Osteocyte (in vitro differentiated cells): ENCODE measurements around the gene TNS4. TPM values are rescaled to one million over a fixed set of nuclear protein-coding genes. Genes with fewer than 3 reads are reported as not detected.

Experiments used
- DNase-seq: peaks from one replicate; pipeline ENCODE4 v3.0.0; 2021; ENCODE audit warnings: mixed read lengths; ENCODE audit not compliant: unreplicated experiment; ENCODE audit errors: extremely low spot score
- H3K27ac Mint-ChIP-seq: one replicate; pipeline ENCODE4 v1.8.0; 2021; ENCODE audit warnings: mild to moderate bottlenecking, mixed read lengths; ENCODE audit not compliant: unreplicated experiment
- H3K27me3 Mint-ChIP-seq: one replicate; pipeline ENCODE4 v1.8.0; 2021; ENCODE audit warnings: mixed read lengths; ENCODE audit not compliant: unreplicated experiment
- H3K36me3 Mint-ChIP-seq: one replicate; pipeline ENCODE4 v1.8.0; 2021; ENCODE audit warnings: mixed read lengths; ENCODE audit not compliant: unreplicated experiment
- H3K4me1 Mint-ChIP-seq: one replicate; pipeline ENCODE4 v1.8.0; 2021; ENCODE audit warnings: mixed read lengths; ENCODE audit not compliant: unreplicated experiment
- H3K4me3 Mint-ChIP-seq: one replicate; pipeline ENCODE4 v1.8.0; 2021; ENCODE audit warnings: mild to moderate bottlenecking, moderate library complexity, mixed read lengths; ENCODE audit not compliant: unreplicated experiment
- H3K9me3 Mint-ChIP-seq: one replicate; pipeline ENCODE4 v1.8.0; 2021; ENCODE audit warnings: mixed read lengths; ENCODE audit not compliant: unreplicated experiment
- total RNA-seq: library from RNA; stranded (reverse); gene quantifications from 2 replicates; pipeline ENCODE4 v1.2.1, GENCODE V29; 2021
- TF ChIP-seq, protein P1 (sequence below): fragments of 200-600 bp; sonication (generic); IDR thresholded peaks from 2 replicates; pipeline ENCODE4 v1.5.0; 2021; ENCODE audit warnings: antibody characterized with exemption, mild to moderate bottlenecking, moderate library complexity

The TNS4 gene
- total RNA-seq, 1 donor from 2014 or later: 0.73 TPM

DNA sequence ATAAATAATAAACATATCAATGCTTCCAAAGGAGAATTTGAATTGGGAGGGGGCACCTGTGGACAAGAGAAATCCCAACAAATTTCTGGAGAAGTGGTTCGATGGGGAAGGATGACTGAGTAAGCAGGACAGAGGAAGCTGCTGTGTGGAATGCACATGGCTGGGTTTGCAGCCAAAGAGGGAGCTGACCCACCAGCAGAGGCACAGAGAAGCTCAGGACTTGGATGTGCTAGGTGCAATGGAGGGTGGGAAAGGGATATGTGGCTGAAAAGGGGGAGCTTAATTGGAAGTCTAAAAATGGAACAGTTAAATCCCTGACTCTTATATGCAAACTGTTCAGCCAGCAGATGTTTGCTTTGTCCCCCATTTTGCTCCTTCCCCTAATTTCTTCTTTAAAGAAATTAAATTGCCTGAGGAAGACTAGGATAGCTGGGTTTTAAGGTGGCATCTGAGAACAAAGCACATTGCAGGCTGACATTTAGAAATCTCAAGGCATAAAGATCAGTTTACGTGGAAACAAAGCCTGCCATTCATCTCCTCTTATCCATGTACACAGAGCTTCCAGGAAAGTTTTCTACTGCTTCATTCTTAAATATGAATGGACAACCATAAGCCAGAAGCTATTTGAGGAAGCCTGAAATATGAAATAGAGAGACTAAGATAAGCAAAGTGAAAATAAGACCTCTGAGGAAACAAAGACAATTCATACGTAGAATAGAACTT, 23.0 kb upstream of the TNS4 start:
- no peak overlapping the region for H3K4me3 Mint-ChIP-seq

DNA sequence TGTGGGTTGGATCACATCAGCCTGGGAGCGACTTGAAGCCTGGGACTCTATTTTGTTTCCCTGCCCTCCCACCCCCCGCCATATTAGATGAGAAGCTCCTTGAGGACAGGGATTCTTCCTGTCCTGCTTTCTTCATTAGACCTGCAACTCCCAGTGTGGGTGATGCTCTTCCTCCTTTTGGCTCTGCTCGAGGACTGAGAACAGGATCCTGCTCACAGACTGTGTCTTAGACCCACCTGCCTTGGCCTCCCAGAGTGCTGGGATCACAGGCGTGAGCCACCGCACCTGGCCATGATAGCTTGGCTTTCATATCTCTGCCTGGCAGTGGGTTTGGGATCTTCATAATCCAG, 21.5 kb upstream of the TNS4 start:
- TF ChIP-seq, protein P1, sequence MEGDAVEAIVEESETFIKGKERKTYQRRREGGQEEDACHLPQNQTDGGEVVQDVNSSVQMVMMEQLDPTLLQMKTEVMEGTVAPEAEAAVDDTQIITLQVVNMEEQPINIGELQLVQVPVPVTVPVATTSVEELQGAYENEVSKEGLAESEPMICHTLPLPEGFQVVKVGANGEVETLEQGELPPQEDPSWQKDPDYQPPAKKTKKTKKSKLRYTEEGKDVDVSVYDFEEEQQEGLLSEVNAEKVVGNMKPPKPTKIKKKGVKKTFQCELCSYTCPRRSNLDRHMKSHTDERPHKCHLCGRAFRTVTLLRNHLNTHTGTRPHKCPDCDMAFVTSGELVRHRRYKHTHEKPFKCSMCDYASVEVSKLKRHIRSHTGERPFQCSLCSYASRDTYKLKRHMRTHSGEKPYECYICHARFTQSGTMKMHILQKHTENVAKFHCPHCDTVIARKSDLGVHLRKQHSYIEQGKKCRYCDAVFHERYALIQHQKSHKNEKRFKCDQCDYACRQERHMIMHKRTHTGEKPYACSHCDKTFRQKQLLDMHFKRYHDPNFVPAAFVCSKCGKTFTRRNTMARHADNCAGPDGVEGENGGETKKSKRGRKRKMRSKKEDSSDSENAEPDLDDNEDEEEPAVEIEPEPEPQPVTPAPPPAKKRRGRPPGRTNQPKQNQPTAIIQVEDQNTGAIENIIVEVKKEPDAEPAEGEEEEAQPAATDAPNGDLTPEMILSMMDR: no peak
- Mint-ChIP-seq H3K36me3 (peaks cover 6% of the 10 kb centered on the region), H3K4me3 (no peak overlapping the region), H3K4me1 (peaks cover 32% of the 10 kb centered on the region), H3K27me3 (no peaks in the 10 kb centered on the region), H3K27ac (no peak overlapping the region), H3K9me3 (peaks cover 14% of the 10 kb centered on the region)
- DNase-seq: no peak

More for the DNA sequence above, 23.0 kb upstream of the TNS4 start:
- TF ChIP-seq, protein P1: no peak
- H3K27me3 Mint-ChIP-seq: no peaks in the 10 kb centered on the region
- H3K27ac Mint-ChIP-seq: peak overlapping the region; percentile 12
- no peak for DNase-seq
- H3K9me3 Mint-ChIP-seq: peaks cover 14% of the 10 kb centered on the region
- H3K36me3 Mint-ChIP-seq: peaks cover 6% of the 10 kb centered on the region
- peaks cover 21% of the 10 kb centered on the region for H3K4me1 Mint-ChIP-seq

DNA sequence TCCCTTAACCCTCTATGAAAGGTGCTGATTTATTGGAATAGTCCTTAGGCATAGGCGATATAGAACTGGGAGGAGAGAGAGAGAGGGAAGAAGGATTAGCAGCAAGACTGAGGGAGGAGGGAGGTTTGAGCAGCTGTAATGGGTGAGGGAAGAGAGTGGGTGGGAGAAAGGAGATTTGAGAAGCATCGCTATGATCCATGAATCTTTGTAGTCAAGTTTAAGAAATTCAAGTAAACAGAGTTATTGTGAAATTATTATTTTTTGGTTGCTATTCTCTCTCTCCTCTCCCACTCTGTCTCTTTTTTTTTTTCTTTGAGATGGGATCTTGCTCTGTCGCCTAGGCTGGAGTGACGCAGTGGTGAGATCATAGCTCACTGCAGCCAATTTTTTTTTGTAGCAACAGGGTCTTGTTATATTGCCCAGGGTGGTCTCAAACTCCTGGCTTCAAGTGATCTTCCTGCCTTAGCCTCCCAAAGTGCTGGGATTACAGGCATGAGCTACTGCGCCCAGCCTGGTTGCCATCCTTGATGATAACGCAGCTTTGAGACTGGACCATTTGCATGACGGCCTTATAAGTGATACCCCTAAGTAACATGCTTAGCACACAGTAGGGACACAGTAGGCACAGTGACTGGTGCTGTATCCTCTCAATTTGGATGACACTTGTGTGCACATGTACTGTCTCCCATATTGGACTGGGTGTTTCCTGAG, 21.0 kb upstream of the TNS4 start:
- Mint-ChIP-seq H3K27ac (peak overlapping the region; percentile 85), H3K4me1 (peaks cover 34% of the 10 kb centered on the region), H3K36me3 (peaks cover 6% of the 10 kb centered on the region), H3K9me3 (peaks cover 14% of the 10 kb centered on the region), H3K4me3 (no peak overlapping the region), H3K27me3 (no peaks in the 10 kb centered on the region)
- no peak for DNase-seq
- TF ChIP-seq, protein P1: no peak

DNA sequence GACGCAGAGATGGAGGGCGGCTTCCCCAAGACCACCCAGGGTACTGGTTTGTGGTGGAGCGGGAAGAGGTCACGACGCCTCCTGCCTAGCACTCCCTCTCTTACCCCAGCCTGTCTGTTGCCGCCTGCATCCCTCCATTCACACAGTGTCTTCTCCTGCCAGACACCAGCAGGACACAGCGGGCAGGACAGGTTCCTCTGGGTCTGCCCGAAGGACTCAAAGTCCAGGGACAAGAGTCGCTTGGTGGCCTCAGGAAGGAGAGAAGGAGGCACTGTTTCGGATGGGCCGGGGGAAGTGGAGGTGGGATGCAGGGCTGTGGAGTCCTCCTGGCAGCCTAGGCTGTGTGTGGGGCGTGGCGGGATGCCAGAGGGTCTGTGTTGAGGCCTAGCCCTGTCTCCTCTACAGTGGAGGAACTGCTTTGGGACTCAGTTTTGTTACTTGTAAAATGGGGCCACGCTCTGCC, 19.6 kb upstream of the TNS4 start:
- Mint-ChIP-seq H3K27ac (peak overlapping the region; percentile 85), H3K27me3 (no peaks in the 10 kb centered on the region), H3K9me3 (peaks cover 14% of the 10 kb centered on the region), H3K4me1 (peaks cover 44% of the 10 kb centered on the region), H3K4me3 (no peak overlapping the region), H3K36me3 (peaks cover 6% of the 10 kb centered on the region)
- DNase-seq: no peak
- TF ChIP-seq, protein P1: no peak

DNA sequence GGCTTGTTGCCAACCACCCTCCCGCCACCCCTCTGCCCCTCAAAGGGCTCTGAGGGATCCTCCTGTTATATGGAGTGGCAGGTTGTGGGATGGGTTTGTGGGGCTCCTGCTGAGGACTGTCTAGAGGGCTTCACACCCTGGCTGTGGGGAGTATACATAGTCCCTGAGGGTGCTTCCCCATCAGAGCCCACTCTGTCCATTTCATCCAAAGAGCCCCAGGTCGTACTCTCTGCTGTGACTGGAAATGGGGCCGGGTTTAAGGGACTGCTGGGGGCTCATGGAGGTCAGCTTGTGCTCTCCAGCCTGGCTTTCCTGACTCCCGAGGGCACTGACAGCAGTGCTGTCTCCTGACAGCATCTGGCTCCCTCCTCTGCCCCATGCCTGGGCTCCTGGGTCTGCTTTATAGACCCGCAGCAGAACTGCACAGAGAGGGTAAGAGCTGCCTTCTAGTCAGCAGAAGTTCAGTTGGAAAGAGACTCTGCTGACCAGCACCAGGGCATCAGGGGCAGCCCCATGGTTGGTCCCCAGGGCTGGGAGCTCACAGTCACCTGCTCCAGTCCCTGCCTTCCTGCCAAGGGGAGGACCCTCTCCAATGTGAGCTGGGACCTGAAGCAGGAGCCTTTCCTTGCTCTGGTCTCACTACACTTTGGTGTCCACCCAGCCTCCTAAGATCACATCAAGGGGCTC, 17.8 kb upstream of the TNS4 start:
- H3K4me3 Mint-ChIP-seq: no peak overlapping the region
- no peak for DNase-seq
- H3K36me3 Mint-ChIP-seq: no peaks in the 10 kb centered on the region
- H3K4me1 Mint-ChIP-seq: peaks cover 54% of the 10 kb centered on the region
- H3K9me3 Mint-ChIP-seq: no peaks in the 10 kb centered on the region
- no peaks in the 10 kb centered on the region for H3K27me3 Mint-ChIP-seq
- TF ChIP-seq, protein P1: no peak
- no peak overlapping the region for H3K27ac Mint-ChIP-seq
